22Rv1 (cell line): Measurements from ENCODE around the gene TMCO4.

Source experiments
- CTCF ChIP-seq: fragments of 450-650 bp; IDR thresholded peaks from 2 replicates; pipeline ENCODE4 v1.5.1; 2017; ENCODE audit warnings: mild to moderate bottlenecking
- ZFX ChIP-seq: fragments of 450-650 bp; IDR thresholded peaks from 2 replicates; pipeline ENCODE4 v1.6.1; 2017; ENCODE audit warnings: antibody characterized with exemption, borderline replicate concordance

- TF ChIP-seq CTCF (no peak), ZFX (no peak)
Measured at GRCh38 chr1:19734056-19734455, 65.7 kb downstream of the TMCO4 start.
